ENCODE measurements around the gene TEX53.
A peak's percentile ranks its signal among the peaks of the same experiment; 100 is the strongest.

The TEX53 gene

GRCh38 chr9:114608525-114608796, 49.1 kb downstream of the TEX53 start:
- H3K36me3 ChIP-seq (replicated peaks; ENCODE audit: insufficient read depth, low read length), result no peaks in the 10 kb centered on the region
- H2AFZ ChIP-seq (ENCODE audit: low read length), result no peak overlapping the region
- no peak overlapping the region for H3K4me3 ChIP-seq (ENCODE audit: low read length)
- H3K4me2 ChIP-seq (ENCODE audit: low read depth, low read length), result no peak overlapping the region; the same call in 1 of the 2 replicates
- H3K27ac ChIP-seq (ENCODE audit: low read length), result peak overlapping the region; percentile 23; the same call in 1 of the 2 replicates
- H3K4me1 ChIP-seq (ENCODE audit: low read length), result peaks cover 35% of the 10 kb centered on the region
- H3K9me3 ChIP-seq (replicated peaks; ENCODE audit: insufficient read depth, low read length), result no peaks in the 10 kb centered on the region
- no peaks in the 10 kb centered on the region for H4K20me1 ChIP-seq (ENCODE audit: insufficient read depth, low read length)
- H3K9ac ChIP-seq (ENCODE audit: low read length), result no peak overlapping the region
- DNase-seq, result no peak
- no peak for TF ChIP-seq EZH2phosphoT487 (IDR thresholded peaks at IDR 0.05; ENCODE audit: low read length)
- no peak for TF ChIP-seq EZH2 (optimal IDR thresholded peaks at IDR 0.05; ENCODE audit: low read depth, low read length)
- TF ChIP-seq CTCF (IDR thresholded peaks at IDR 0.05; ENCODE audit: low read length), result no peak
- no peaks in the 10 kb centered on the region for H3K9me2 ChIP-seq (replicated peaks; ENCODE audit: insufficient read depth, low read length)
- no peaks in the 10 kb centered on the region for H3K27me3 ChIP-seq (replicated peaks; ENCODE audit: insufficient read depth, low read length)
- peaks cover 30% of the 10 kb centered on the region for H3K79me2 ChIP-seq (ENCODE audit: low read length)
- H3F3A ChIP-seq (ENCODE audit: insufficient read depth, low read length), result peaks cover 31% of the 10 kb centered on the region

DNA sequence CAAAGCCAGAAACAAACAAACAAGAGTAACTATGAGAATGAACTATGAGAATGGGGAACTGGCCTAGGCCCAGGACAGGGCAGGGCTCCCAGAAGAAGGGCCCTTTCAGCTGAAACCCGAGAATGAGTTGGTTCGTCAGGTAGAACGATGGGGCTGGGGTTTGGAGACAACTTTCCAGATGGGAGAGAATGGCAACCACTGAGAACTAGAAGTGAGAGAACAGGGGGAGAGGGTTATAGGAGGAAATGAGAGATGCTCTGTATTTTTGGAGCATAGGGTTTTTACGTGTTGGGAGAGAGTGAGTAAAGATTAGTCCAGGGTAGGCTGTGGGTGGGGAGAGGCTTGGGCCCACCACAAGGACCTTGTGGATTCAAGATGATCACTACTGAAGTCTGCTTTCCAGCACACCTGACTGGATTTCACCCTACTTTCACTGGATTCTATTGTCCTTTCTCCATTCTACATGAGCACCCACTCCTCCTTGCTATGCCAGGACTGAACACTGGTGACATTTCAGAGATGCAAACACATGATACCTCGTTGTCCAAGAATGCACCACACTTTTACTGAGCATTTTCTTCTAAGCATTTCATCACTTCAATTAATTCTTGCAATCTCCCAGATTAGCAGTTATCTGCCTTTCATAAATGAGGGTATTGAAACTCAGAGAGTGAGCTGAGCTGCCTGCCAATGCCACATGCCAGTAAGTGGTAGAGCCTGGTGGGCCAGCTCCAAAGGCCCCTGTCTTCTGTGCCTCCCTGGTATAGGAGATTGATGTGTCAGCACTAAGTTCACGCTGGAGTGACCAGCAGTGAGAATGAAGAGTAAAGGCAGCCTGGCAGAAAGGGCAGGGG, 49.7 kb downstream of the TEX53 start:
- no peak overlapping the region for H3K9ac ChIP-seq (ENCODE audit: low read length)
- no peak for DNase-seq

GRCh38 chr9:114606597-114607207, 50.9 kb downstream of the TEX53 start:
- peaks cover 14% of the 10 kb centered on the region for H3F3A ChIP-seq (ENCODE audit: insufficient read depth, low read length)

More for the DNA sequence above, 49.7 kb downstream of the TEX53 start:
- Histone ChIP-seq H3K27me3 (replicated peaks; ENCODE audit: insufficient read depth, low read length) (no peaks in the 10 kb centered on the region), H3F3A (ENCODE audit: insufficient read depth, low read length) (peaks cover 26% of the 10 kb centered on the region), H3K9me2 (replicated peaks; ENCODE audit: insufficient read depth, low read length) (no peaks in the 10 kb centered on the region), H3K9me3 (replicated peaks; ENCODE audit: insufficient read depth, low read length) (no peaks in the 10 kb centered on the region), H4K20me1 (ENCODE audit: insufficient read depth, low read length) (no peaks in the 10 kb centered on the region), H3K4me3 (ENCODE audit: low read length) (no peak overlapping the region), H3K27ac (ENCODE audit: low read length) (peak overlapping the region; percentile 23; the same call in 1 of the 2 replicates), H3K4me2 (ENCODE audit: low read depth, low read length) (no peak overlapping the region; the same call in 1 of the 2 replicates), H3K79me2 (ENCODE audit: low read length) (peaks cover 24% of the 10 kb centered on the region), H3K36me3 (replicated peaks; ENCODE audit: insufficient read depth, low read length) (no peaks in the 10 kb centered on the region), H2AFZ (ENCODE audit: low read length) (no peak overlapping the region), H3K4me1 (ENCODE audit: low read length) (peaks cover 30% of the 10 kb centered on the region)
- TF ChIP-seq EZH2phosphoT487 (IDR thresholded peaks at IDR 0.05; ENCODE audit: low read length), result no peak
- no peak for TF ChIP-seq EZH2 (optimal IDR thresholded peaks at IDR 0.05; ENCODE audit: low read depth, low read length)
- TF ChIP-seq CTCF (IDR thresholded peaks at IDR 0.05; ENCODE audit: low read length), result no peak

More at GRCh38 chr9:114606597-114607207, 50.9 kb downstream of the TEX53 start:
- DNase-seq, result no peak
- no peaks in the 10 kb centered on the region for H4K20me1 ChIP-seq (ENCODE audit: insufficient read depth, low read length)
- no peaks in the 10 kb centered on the region for H3K9me2 ChIP-seq (replicated peaks; ENCODE audit: insufficient read depth, low read length)
- H3K36me3 ChIP-seq (replicated peaks; ENCODE audit: insufficient read depth, low read length), result no peaks in the 10 kb centered on the region
- TF ChIP-seq EZH2 (optimal IDR thresholded peaks at IDR 0.05; ENCODE audit: low read depth, low read length) (no peak), CTCF (IDR thresholded peaks at IDR 0.05; ENCODE audit: low read length) (no peak), EZH2phosphoT487 (IDR thresholded peaks at IDR 0.05; ENCODE audit: low read length) (no peak)
- no peak overlapping the region for H3K4me3 ChIP-seq (ENCODE audit: low read length)
- no peak overlapping the region for H3K4me2 ChIP-seq (ENCODE audit: low read depth, low read length)
- H3K9ac ChIP-seq (ENCODE audit: low read length), result no peak overlapping the region
- no peaks in the 10 kb centered on the region for H3K27me3 ChIP-seq (replicated peaks; ENCODE audit: insufficient read depth, low read length)
- no peaks in the 10 kb centered on the region for H3K9me3 ChIP-seq (replicated peaks; ENCODE audit: insufficient read depth, low read length)
- peaks cover 25% of the 10 kb centered on the region for H3K4me1 ChIP-seq (ENCODE audit: low read length)
- H3K27ac ChIP-seq (ENCODE audit: low read length), result no peak overlapping the region; the same call in 1 of the 2 replicates
- H2AFZ ChIP-seq (ENCODE audit: low read length), result no peak overlapping the region
- peaks cover 12% of the 10 kb centered on the region for H3K79me2 ChIP-seq (ENCODE audit: low read length)
